Endodermal cell (in vitro differentiated cells): Measurements from ENCODE around the gene MPZL1. TPM values are rescaled to one million over a fixed set of nuclear protein-coding genes. Genes with fewer than 3 reads are reported as not detected.

Source experiments
- DNase-seq: peaks from one replicate; pipeline ENCODE4 v3.0.0-alpha.2; 2017
- H3K27ac ChIP-seq: 2 replicates; pipeline ENCODE4 v1.5.1; 2013; ENCODE audit warnings: mild to moderate bottlenecking, low read depth, low read length, moderate library complexity
- H3K27me3 ChIP-seq: 2 replicates; pipeline ENCODE4 v1.6.1; 2013; ENCODE audit warnings: mild to moderate bottlenecking, low read length, moderate library complexity; ENCODE audit not compliant: insufficient read depth, control insufficient read depth, poor library complexity, severe bottlenecking
- H3K36me3 ChIP-seq: 2 replicates; pipeline ENCODE4 v1.7.0; 2013; ENCODE audit warnings: mild to moderate bottlenecking, low read length, moderate library complexity; ENCODE audit not compliant: control insufficient read depth, insufficient read depth
- H3K4me1 ChIP-seq: one replicate; pipeline ENCODE4 v1.7.0; 2013; ENCODE audit warnings: low read length; ENCODE audit not compliant: control insufficient read depth, insufficient read depth
- H3K4me3 ChIP-seq: 2 replicates; pipeline ENCODE4 v1.5.1; 2013; ENCODE audit warnings: mild to moderate bottlenecking, low read length, moderate library complexity
- H3K9ac ChIP-seq: 2 replicates; pipeline ENCODE4 v1.6.1; 2013; ENCODE audit warnings: mild to moderate bottlenecking, low read length, moderate library complexity; ENCODE audit not compliant: poor library complexity, severe bottlenecking; ENCODE audit errors: extremely low read depth
- H3K9me3 ChIP-seq: 2 replicates; pipeline ENCODE4 v1.6.1; 2013; ENCODE audit warnings: mild to moderate bottlenecking, low read length, moderate library complexity; ENCODE audit not compliant: control insufficient read depth
- H3K27ac Mint-ChIP-seq: 2 replicates; pipeline ENCODE4 v1.8.0; 2020; ENCODE audit warnings: mixed read lengths
- H3K27me3 Mint-ChIP-seq: 2 replicates; pipeline ENCODE4 v1.8.0; 2021; ENCODE audit warnings: mild to moderate bottlenecking, mixed read lengths; ENCODE audit not compliant: insufficient read depth
- H3K36me3 Mint-ChIP-seq: 2 replicates; pipeline ENCODE4 v1.8.0; 2020; ENCODE audit warnings: low read depth, mixed read lengths
- H3K4me1 Mint-ChIP-seq: 2 replicates; pipeline ENCODE4 v1.8.0; 2020; ENCODE audit warnings: mixed read lengths
- H3K4me3 Mint-ChIP-seq: 2 replicates; pipeline ENCODE4 v1.8.0; 2020; ENCODE audit warnings: mild to moderate bottlenecking, moderate library complexity, mixed read lengths
- H3K9me3 Mint-ChIP-seq: 2 replicates; pipeline ENCODE4 v1.8.0; 2020; ENCODE audit warnings: mild to moderate bottlenecking, mixed read lengths
- CTCF ChIP-seq: fragments of 200-600 bp; sonication (generic); conservative IDR thresholded peaks from 2 replicates; pipeline ENCODE4 v1.5.0; 2021; ENCODE audit warnings: antibody characterized with exemption, mild to moderate bottlenecking
- WGBS, 2 experiments: methylation state at CpG; one replicate each; pipeline versions ENCODE4 v1.1.5 to v1.1.7; 2013; ENCODE audit warnings: missing lambda C conversion rate in 2 of 2, mixed read lengths in 1 of 2; ENCODE audit not compliant: insufficient coverage in 1 of 2, insufficient read length in 1 of 2; 5-methylcytosine and 5-hydroxymethylcytosine counted together
- total RNA-seq, 2 donors: library from RNA; stranded (reverse); fragmentation: NEBNext Ultra II Directional in 1 of 2; extraction: Animal tissue kit (Norgen Biotek cat#: 25700) in 1 of 2; gene quantifications; 2 replicates in 1 of 2; 3 replicates in 1 of 2; pipeline ENCODE4 v1.2.1, GENCODE V29; 2021

The MPZL1 gene
- total RNA-seq, 2 donors from 2014 or later = 111 to 114 TPM

- Mint-ChIP-seq H3K4me3 (no peak overlapping the region), H3K27me3 (no peaks in the 10 kb centered on the region), H3K36me3 (no peaks in the 10 kb centered on the region), H3K9me3 (no peaks in the 10 kb centered on the region), H3K4me1 (peaks cover 21% of the 10 kb centered on the region), H3K27ac (no peak overlapping the region)
- Histone ChIP-seq H3K9me3 (no peaks in the 10 kb centered on the region), H3K4me3 (no peak overlapping the region), H3K36me3 (no peaks in the 10 kb centered on the region), H3K27me3 (no peaks in the 10 kb centered on the region), H3K9ac (no peak overlapping the region), H3K4me1 (peaks cover 9% of the 10 kb centered on the region), H3K27ac (no peak overlapping the region)
- no peak for DNase-seq
- TF ChIP-seq CTCF = no peak
- WGBS, 2 experiments = 96 to 97% methylated on average over 5 to 6 of the region's 6 CpGs
These were observed 42.1 kb upstream of the MPZL1 start for GRCh38 chr1:167679714-167680113.

GRCh38 chr1:167681024-167681423 lies 40.8 kb upstream of the MPZL1 start:
- H3K4me3 ChIP-seq = no peak overlapping the region
- H3K27ac ChIP-seq = no peak overlapping the region
- peaks cover 31% of the 10 kb centered on the region for H3K4me1 Mint-ChIP-seq

GRCh38 chr1:167681451-167682098 lies 40.2 kb upstream of the MPZL1 start:
- WGBS, 2 experiments = 89 to 100% methylated on average over 2 to 5 of the region's 5 CpGs
- no peak overlapping the region for H3K27ac Mint-ChIP-seq

More at GRCh38 chr1:167681024-167681423, 40.8 kb upstream of the MPZL1 start:
- Histone ChIP-seq H3K9me3 (no peaks in the 10 kb centered on the region), H3K4me1 (peaks cover 9% of the 10 kb centered on the region), H3K36me3 (no peaks in the 10 kb centered on the region), H3K27me3 (no peaks in the 10 kb centered on the region), H3K9ac (no peak overlapping the region)
- H3K4me3 Mint-ChIP-seq = no peak overlapping the region
- H3K27ac Mint-ChIP-seq = no peak overlapping the region
- WGBS, 2 experiments = 86 to 100% methylated on average over 1 to 3 of the region's 3 CpGs
- no peak for TF ChIP-seq CTCF
- no peaks in the 10 kb centered on the region for H3K27me3 Mint-ChIP-seq
- DNase-seq = no peak
- H3K9me3 Mint-ChIP-seq = no peaks in the 10 kb centered on the region
- H3K36me3 Mint-ChIP-seq = no peaks in the 10 kb centered on the region

More at GRCh38 chr1:167681451-167682098, 40.2 kb upstream of the MPZL1 start:
- no peaks in the 10 kb centered on the region for H3K9me3 ChIP-seq
- Mint-ChIP-seq H3K4me3 (no peak overlapping the region), H3K9me3 (no peaks in the 10 kb centered on the region), H3K4me1 (peaks cover 26% of the 10 kb centered on the region), H3K27me3 (no peaks in the 10 kb centered on the region), H3K36me3 (no peaks in the 10 kb centered on the region)
- no peak overlapping the region for H3K9ac ChIP-seq
- no peak for DNase-seq
- peaks cover 9% of the 10 kb centered on the region for H3K4me1 ChIP-seq
- TF ChIP-seq CTCF = no peak
- H3K27me3 ChIP-seq = no peaks in the 10 kb centered on the region
- H3K4me3 ChIP-seq = no peak overlapping the region
- H3K36me3 ChIP-seq = no peaks in the 10 kb centered on the region
- H3K27ac ChIP-seq = no peak overlapping the region
